SK-N-MC (cell line): ENCODE data around the gene HOXA3.

ENCODE experiments used
- EZH2 ChIP-seq: fragments of 200-600 bp; sonication (generic); IDR thresholded peaks from one replicate; pipeline ENCODE4 v1.6.1; 2017; ENCODE audit warnings: antibody characterized with exemption
- FOXP2 ChIP-seq: optimal IDR thresholded peaks from 2 replicates; pipeline ENCODE3; 2011; ENCODE audit warnings: mild to moderate bottlenecking, moderate library complexity; ENCODE audit not compliant: insufficient read depth; ENCODE audit errors: extremely low read length, control extremely low read depth
- POLR2AphosphoS5 ChIP-seq: IDR thresholded peaks from 2 replicates; pipeline ENCODE4 v1.6.1; 2012; ENCODE audit warnings: mild to moderate bottlenecking, low read depth, low read length, borderline replicate concordance

- TF ChIP-seq POLR2AphosphoS5 (no peak), EZH2 (no peak), FOXP2 (no peak)
Measured at GRCh38 chr7:27159266-27160144, 7.1 kb upstream of the HOXA3 start.
